ENCODE results near the gene ANKS3.

The ANKS3 gene

GRCh38 chr16:4724661-4725270, 9.3 kb downstream of the ANKS3 start:
- no peak for DNase-seq

GRCh38 chr16:4723071-4723767, 10.9 kb downstream of the ANKS3 start:
- no peak for DNase-seq

DNA sequence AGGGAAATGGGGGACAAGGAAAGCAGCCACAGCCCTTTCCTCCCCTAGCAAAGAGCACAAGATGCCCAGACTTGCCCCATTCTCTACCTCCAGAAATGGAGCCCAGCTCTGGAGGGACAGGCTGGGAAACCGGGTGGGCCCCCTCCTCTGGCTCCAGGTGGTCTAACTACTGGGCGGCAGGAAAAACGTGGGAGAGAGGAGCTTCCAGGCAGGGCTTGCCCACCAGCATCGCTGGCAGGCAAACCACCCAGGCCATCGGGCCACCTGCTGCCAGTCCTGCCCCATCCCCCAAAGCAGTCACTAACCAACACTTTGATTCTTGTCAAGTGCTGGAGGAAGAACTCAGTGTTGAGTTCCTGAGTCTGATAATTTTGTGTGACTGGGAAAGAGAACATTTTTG, 15.6 kb downstream of the ANKS3 start:
- no peak for DNase-seq

GRCh38 chr16:4714996-4715395, 19.1 kb downstream of the ANKS3 start:
- no peak for DNase-seq

DNA sequence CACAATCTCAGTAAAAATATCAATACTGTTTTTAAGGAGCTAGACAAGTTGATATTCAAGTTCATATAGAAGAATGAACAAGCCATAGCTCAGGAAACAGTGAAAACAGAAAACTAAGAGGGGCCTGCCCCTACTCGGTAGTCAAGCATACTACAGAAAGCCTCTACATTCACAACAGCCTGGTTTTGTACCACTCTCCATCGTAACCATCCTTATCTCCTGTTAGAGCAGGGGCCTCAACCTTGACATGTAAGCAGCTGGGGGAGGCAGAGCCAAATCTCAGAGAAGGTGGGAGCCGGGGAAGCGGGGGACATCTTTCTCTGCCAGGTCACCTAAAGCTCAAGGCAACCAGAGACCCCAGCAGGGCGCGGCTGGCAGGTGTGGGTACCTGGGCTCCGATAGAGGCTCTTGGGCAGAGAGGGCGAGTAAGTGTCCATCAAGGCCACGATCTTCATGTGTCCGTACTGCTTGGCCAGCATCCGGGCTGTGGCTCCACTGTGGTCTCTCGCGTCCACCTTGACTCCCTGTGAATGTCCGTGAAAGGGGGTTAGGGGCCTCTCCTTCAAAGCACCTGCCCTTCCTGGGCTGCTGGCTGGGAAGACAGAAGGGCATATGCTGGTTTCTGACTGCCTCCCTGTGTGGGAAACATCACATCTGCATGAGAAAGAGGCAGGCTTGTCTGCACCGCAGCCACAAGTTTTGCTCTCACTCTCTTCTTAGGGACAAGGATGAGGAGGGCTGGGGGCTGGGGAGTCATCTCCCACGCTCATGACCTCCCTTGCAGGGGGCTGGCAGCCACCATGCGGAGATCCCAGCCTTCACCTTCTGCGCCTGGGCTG, 20.2 kb downstream of the ANKS3 start:
- DNase-seq = no peak

GRCh38 chr16:4709481-4709880, 24.6 kb downstream of the ANKS3 start:
- no peak for DNase-seq

DNA sequence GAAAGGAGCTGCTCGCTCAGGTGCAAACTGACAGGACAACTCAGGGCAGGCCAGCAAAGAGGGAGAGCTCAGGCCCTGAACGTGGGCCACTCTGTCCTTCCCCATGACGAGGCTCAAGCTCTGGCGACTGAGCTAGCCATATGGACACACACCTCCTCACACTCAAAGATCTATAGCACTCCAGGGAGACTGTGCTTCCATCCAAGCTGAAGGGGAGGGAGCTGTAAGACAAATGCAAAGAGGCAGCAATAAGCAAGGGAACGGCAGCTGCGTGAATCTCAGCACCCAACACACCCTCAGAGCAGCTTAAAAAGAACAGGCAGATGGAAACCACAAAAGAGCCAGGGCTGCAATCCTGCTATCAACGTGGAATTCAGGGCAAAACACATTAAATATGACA, 27.2 kb downstream of the ANKS3 start:
- no peak for DNase-seq

DNA sequence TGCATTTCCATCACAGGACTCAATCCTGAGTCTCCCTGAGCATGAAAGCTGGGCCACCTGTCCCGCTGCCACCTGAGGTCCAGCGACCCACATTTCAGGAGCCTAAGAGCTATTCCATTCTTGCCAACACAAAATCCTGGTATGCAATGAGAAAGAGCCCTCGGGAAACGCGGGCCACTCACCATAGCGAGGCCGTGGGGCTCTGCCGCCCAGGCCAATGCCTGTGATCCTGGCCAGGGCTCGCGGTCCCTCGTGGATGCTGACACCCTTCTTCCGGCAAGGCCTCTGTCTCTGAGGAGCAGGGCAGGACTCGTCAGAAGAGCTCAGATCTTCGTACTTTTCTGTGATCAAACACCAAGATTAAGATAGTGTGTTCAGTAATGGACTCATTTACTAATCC, 29.2 kb downstream of the ANKS3 start:
- no peak for DNase-seq

GRCh38 chr16:4704491-4704890, 29.6 kb downstream of the ANKS3 start:
- DNase-seq = no peak

DNA sequence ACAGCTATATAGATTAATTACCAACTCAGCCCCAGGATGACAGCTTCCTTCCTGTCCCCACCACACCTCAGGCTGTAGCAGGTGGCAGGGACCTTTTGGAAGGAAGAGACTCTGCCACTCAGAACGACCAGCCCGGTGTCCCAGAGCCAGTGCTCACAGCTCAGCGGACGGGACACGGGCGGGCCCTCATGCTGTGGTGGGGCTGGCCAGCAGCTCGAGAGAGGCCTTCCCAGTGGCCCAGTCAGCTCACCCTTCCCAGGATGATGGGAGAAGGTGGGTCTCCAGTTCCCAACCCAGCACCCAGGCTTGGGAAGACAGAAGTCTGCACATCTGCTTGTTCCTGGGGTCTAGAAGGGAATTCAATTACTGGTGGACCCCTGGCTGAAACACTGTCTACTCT, 30.2 kb downstream of the ANKS3 start:
- no peak for DNase-seq

GRCh38 chr16:4702466-4702808, 31.6 kb downstream of the ANKS3 start:
- no peak for DNase-seq

DNA sequence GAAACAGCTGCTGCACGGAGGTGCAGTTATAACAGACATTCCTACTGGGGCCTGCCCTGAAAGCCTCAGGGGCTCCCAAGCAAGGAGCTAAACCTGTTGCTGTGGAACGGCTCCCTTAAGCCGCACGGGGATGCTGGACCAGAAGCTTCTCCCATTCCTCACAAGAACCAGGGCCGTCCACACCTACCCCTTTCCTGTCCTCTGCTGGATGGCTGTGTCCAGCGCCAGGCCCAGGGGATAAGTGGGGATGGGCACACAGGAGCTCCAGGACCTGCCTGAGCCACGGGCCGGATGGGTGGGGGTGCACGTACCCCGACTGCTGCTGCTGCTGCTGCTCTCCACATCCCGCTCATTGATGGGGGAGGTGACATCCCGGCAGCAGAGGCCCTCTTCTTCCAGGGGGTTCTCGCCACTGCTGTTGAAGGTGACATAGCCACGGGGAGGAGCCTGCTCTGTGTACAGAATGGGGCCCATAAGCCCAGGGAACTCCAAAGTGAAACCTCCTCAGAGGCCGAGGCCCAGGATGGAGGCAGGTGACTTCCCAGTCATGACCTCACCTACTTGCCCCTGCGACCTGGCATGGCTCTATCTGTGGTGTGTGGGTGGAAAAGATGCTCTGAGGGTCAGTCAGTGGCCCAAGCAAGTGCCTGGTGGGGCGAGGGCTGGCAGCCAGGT, 32.1 kb downstream of the ANKS3 start:
- no peak for DNase-seq

DNA sequence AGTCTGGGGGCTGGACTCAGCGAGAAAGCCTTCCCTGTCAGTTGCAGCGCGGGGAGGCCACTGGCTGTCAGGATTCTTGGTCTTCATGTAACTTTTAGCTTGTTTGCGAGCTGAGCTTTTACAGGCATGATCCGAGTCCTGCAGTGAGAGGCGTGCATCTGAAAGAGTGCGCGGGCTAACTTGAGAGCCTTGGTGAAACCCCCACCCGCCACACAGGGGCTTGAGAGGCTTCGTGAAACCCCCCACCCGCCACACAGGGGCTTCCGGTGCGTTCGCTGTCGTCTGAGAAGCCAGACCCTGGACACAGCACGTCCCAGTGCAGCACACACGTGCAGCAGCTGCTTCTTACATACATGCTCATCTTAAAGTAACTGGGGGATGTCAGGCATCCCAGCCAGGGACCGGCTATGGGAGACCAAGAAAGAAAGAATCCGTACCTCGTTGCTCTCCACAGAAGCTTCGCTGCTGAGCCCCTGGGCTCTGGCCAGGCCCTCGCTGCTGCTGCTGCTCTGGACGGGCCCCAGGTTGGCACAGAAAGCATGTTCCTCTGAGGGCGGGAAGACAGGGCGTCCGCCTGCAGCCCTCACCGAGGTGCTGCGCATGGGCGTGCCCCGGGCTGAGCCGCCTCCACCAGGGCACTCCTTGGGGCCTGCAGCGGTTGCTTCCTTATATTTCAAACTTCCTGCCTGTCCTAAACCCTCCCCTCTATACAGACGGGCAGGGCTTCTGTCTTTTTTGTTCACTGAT, 32.9 kb downstream of the ANKS3 start:
- no peak for DNase-seq

DNA sequence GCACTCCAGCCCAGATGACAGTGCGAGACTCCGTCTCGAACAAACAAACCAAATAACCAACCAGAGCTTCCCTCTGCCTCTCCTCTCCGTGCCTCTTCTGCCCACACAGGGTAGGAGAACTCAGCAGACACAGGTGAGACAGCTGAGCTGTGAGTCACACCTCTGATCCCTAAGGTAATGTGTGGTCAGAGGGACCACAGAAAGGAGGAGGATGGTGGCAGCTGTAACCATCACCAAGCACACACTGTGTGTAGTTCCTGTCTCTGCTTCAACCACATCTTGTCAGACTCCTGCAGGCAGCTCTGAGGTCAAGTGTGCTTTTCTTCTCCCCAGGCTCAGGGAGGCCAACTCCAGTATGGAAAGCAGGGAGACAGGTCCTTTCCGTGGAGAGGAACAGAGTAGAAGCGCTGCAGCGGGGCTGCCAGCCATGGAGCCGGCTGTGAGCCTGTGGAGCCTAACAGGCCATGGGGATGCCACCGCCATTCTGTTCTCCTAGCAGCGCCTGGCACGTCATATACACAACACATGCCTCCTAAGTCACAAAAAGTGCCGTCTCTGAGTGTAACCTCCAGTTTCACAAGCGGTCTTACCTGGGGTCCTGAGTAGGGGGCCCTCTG, 33.6 kb downstream of the ANKS3 start:
- DNase-seq = no peak

DNA sequence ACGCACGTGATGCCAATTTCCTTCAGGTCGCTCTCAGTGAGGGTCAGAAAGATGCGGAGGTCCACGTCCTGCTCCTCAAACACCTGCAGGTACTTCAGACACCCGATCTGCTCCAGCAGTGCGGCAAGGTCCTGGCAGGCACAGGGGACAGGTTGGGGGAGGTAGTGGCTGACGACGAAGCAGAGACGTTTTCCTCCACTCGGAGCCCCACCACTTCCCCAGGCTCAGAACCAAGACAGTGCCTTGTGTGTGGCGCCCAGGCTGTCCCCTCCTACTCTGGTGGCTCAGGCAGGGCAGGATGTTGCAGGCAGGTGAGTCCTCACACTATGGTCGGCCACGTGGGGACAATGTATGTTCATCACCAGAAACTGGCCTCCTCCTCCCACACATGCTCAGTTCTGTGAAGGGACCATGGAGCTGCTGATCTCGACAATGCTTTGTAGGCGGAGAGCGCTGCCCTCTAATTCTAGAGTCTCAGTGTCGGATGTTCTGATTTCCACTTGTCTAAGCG, 35.0 kb downstream of the ANKS3 start:
- DNase-seq = no peak

DNA sequence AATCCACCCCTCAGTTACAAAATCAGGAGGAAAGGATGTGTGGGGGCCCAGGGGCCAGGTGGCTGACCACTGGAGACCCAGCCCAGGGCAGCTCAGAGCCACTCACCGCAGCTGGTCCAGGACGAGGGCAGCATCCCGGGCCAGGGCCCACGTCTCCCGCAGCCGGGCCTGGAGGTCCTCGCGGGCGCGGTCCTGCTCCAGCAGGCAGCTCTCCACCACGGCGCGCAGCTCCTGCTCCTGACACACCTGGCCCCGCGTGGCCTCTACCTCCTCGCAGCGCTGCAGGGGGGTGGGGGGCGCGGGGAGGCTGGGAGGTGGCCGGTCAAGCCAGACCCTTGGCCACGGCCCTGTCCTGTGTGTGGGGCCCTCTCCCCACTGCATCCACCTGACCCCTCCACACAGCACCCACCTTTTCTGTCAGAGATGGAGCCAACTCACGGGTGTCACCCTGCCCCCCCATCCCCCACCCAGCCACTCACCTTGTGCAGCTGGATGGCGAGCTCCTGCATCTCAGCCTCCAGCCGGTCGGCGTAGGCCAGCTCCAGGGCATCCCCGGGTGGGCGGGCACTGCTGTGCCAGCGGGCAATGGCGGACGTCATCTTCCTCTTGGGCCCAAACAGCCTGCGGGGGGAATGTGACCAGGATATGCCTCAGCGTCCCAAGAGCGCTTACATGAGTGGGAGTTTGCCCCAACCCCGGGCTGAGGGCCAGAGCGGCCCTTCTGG, 35.6 kb downstream of the ANKS3 start:
- DNase-seq = no peak

DNA sequence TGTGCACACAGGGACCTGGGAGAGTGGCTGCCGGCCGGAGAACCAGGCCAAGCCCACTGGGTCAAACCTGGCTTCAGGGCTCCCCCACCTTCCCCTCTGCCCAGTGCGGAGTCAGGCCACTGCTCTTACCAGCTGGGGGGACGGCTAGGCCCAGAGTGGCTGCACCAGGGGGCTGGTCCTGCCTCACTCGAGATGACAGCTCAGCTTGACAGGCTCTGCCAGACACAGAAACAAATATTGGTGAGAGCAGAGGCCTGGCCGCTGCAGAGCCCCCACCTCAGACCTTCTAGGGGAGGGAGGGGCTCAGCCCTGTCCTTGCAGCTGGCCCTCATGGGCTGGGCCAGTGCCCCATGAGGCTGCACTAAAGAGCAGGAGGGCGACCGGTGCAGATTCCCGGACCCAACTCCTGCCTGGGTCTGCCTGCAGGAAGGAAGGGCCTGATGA, 36.2 kb downstream of the ANKS3 start:
- DNase-seq = no peak

DNA sequence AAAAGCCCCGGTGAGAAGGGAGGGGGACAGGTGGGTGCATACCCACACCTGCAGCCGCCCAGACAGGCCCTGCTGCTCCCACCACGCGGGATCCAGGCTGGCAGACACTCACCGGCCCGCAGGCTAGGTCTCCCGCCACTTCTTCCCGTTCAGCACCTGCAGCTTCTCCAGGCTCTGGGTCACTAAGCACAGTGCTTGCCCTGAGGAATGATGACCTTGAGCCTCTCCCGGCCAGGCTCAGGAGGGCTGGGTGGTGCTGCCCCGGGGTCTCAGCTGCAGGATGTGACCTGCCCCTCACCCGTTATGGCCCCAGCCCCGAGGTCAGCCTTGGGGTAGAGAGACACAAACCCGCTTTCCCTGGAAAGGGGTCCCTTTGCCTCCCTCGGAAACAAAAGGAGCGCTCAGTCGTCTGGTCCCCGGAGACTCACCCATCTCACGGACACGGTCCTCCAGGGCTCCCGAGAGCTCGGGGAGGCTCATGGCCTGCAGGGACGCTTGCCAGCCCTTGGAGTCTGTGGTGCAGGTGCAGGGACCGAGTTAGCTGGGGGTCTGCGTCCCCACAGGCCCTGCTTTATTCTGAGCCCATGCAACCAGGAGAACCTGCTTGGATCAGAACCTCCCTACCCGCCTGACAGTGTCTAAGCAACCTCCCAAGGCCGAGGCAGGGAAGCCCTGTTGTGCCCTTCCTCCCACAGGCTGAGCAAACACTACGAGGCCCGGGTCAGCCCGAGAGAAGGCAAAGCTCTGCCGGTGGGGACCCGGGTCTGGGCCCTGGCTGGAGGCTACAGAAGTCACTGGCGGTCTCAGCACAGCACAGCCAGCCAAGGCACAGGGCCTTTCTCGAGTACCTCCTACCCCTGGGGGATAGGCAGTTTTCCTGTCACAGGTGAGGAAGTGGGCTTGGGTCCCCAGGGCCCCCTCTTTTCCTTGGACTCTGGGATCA, 36.9 kb downstream of the ANKS3 start:
- DNase-seq = no peak

GRCh38 chr16:4696172-4696904, 37.7 kb downstream of the ANKS3 start:
- DNase-seq = no peak
